ENCODE results near the gene ZNF135. TPM values are rescaled to one million over a fixed set of nuclear protein-coding genes. Genes with fewer than 3 reads are reported as not detected.

The ZNF135 gene
- total RNA-seq, 2 donors from 2014 or later = 0.58 to 0.82 TPM

DNA sequence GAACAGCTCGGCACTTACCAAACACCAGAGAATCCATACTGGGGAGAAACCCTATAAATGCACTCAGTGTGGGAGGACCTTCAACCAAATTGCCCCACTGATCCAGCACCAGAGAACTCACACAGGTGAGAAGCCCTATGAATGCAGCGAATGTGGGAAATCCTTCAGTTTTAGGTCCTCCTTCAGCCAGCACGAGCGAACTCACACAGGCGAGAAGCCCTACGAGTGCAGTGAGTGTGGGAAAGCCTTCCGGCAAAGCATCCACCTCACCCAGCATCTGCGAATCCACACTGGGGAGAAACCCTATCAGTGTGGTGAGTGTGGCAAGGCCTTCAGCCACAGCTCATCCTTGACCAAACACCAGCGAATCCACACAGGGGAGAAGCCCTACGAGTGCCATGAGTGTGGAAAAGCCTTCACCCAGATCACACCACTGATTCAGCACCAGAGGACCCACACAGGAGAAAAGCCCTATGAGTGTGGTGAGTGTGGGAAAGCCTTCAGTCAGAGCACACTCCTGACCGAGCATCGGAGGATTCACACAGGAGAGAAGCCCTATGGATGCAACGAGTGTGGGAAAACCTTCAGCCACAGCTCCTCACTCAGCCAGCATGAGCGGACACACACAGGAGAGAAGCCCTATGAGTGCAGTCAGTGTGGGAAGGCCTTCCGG is 8.3 kb downstream of the ZNF135 start:
- no peak for ATAC-seq
- Mint-ChIP-seq H3K9me3 (peaks cover 51 to 54% of the 10 kb centered on the region in 2 donors), H3K27ac (peak overlapping the region in 1 of 2 donors; percentile 38), H3K36me3 (peaks cover 68 to 77% of the 10 kb centered on the region in 2 donors)
- no peak for DNase-seq (ENCODE audit: low spot score in 2 of 2)

DNA sequence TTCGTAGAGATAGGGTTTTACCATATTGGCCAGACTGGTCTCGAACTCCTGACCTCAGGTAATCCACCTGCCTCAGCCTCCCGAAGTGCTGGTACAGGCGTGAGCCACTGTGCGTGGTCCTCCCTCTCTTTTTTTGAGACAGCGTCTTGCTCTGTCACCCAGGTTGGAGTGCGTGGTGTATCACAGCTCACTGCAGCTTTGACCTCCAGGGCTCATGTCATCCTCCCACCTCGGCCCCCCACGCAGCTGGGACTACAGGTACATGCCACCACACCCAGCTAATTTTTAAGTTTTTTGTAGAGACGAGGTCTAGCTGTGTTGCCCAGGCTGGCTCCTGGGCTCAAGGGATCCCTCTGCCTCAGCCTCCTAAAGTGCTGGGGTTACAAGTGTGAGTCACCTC is 20.7 kb downstream of the ZNF135 start:
- Mint-ChIP-seq H3K36me3 (peaks cover 33 to 52% of the 10 kb centered on the region in 2 donors), H3K9me3 (peaks cover 26 to 30% of the 10 kb centered on the region in 2 donors), H3K27ac (no peak overlapping the region)
- no peak for DNase-seq (ENCODE audit: low spot score in 2 of 2)
- no peak for ATAC-seq

DNA sequence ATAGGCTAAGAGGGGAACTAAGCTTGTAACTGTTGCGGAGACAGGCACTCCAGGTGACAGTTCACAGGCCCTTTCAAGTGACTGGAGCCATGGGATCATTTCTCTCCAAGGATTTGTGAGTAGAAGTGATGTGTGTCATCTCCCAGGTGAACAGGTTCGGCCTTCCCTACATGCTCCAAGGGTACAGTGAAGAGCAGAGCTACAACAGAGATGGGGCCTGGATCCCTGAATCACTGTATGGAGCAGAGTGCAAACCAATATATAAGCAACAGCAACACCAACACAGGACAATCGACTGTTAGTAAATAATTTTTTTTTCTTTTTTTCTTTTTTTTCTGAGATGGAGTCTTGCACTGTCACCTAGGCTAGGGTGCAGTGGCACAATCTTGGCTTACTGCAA is 23.9 kb downstream of the ZNF135 start:
- H3K9me3 Mint-ChIP-seq = peaks cover 21 to 24% of the 10 kb centered on the region in 2 donors
- ATAC-seq = no peak

DNA sequence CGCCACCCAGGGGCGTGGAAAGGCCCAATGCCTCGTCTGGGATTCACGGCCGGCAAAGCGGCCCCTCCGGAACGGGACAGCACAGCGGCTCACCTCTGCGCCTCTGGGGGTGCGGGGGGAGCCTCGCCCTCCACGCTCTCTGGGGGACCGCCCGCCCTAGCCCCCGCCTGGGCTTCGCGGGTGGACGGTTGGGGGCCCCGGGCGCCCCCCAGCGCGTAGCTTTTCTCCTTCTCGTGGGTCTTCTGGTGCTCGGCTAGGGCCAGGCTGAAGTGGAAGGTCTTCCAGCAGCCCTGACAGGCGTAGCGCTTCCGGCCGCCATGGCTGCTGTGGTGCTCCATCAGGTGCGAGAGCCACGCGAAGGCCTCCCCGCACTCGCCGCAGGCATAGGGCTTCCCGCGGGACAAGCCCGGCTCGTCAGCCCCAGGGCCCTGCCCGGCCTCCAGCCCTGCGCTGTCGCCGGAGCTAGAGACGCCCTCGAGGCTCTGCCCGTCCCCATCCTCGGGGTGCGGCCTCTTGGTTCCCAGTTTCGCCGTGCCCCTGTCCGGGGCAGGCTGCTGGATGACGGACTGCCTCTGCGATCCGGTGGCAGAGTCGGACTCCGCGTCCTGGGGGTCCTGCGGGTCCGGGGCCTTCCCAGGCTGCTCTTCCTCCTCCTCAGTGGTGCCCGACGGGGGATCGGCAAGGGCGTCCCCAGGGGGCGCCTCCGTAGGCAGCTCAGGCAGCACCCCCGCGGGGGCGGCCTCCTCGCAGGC is 25.7 kb downstream of the ZNF135 start:
- H3K27ac Mint-ChIP-seq = no peak overlapping the region
- DNase-seq (ENCODE audit: low spot score in 2 of 2) (no peak), ATAC-seq (no peak)
- H3K9me3 Mint-ChIP-seq = peaks cover 27 to 29% of the 10 kb centered on the region in 2 donors
- H3K36me3 Mint-ChIP-seq = peaks cover 58 to 59% of the 10 kb centered on the region in 2 donors

More for the DNA sequence above, 23.9 kb downstream of the ZNF135 start:
- DNase-seq (ENCODE audit: low spot score in 2 of 2) = no peak
- Mint-ChIP-seq H3K36me3 (peaks cover 46 to 54% of the 10 kb centered on the region in 2 donors), H3K27ac (no peak overlapping the region)

GRCh38 chr19:58085348-58085875 is 26.3 kb downstream of the ZNF135 start:
- Mint-ChIP-seq H3K27ac (no peak overlapping the region), H3K36me3 (peaks cover 55 to 57% of the 10 kb centered on the region in 2 donors), H3K9me3 (peaks cover 23 to 27% of the 10 kb centered on the region in 2 donors)
- no peak for ATAC-seq
- no peak for DNase-seq (ENCODE audit: low spot score in 2 of 2)

DNA sequence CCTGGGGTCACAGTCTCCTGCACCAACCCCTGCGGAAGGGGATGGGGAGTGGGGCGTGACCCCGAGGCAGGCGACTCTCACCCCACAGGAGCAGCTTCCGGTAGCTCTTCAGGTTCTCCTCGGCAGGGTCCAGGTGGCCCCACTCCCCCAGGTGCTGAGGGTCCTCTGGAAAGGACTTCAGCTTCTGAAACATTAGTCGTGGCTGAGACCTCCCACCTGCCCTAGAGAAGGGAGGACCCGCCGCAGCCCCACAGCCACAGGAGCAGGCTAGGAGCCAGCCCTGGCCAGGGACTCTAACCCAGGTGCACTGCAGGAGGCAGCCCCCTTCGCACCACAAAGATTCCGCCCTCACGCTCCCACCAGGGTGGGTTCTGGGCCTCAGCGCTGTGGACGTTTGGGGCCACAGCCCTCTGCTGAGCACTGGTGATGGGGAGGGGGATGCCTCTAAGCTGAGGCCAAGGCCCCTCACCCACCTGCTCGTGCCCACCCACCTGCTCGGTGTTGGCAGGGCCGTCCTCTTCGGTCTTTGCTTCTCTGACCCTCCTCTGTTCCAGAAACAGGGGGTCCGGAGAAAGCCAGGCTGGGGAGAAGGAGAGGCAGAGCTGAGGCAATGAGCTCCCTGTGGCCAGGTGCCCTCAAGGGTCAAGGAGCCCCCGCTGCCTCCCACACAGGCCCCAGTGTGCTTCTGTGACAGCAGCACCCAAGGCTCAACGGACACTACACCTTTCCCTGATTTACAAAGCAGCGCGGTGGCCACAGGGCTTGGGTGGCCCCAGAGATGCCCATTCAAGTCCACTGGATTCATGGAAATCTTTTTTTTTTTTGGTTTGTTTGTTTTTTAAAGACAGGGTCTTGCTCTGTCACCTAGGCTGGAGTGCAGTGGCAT is 28.0 kb downstream of the ZNF135 start:
- no peak overlapping the region for H3K27ac Mint-ChIP-seq
- no peak for DNase-seq (ENCODE audit: low spot score in 2 of 2)
- ATAC-seq = no peak
- H3K36me3 Mint-ChIP-seq = peaks cover 48 to 52% of the 10 kb centered on the region in 2 donors
- peaks cover 13 to 20% of the 10 kb centered on the region in 2 donors for H3K9me3 Mint-ChIP-seq

- ATAC-seq = no peak
- H3K9me3 Mint-ChIP-seq = peaks cover 17 to 25% of the 10 kb centered on the region in 2 donors
- H3K36me3 Mint-ChIP-seq = peaks cover 47 to 62% of the 10 kb centered on the region in 2 donors
- no peak for DNase-seq (ENCODE audit: low spot score in 2 of 2)
- no peak overlapping the region for H3K27ac Mint-ChIP-seq
Observed at GRCh38 chr19:58088521-58089052, 29.5 kb downstream of the ZNF135 start.

DNA sequence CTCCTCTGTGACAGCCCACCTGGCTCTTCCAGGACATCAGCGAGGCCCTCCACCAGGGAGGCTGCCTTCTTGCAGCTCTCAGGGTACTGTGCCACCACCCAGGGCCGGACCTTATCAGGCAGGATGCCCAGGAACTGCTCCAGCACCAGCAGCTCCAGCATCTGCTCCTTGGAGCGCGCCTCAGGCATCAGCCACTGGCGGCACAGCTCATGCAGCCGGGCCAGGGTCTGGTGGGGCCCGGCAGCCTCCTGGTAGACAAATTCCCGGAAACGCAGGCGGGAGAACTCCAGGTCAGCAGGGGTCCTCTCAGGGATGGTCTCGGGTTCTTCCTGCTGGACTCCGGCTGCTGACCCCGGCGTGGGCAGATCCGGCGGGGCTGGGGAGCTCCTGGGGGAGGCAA is 30.8 kb downstream of the ZNF135 start:
- Mint-ChIP-seq H3K36me3 (peaks cover 41 to 63% of the 10 kb centered on the region in 2 donors), H3K27ac (no peak overlapping the region), H3K9me3 (peaks cover 15 to 21% of the 10 kb centered on the region in 2 donors)
- DNase-seq (ENCODE audit: low spot score in 2 of 2) = no peak
- no peak for ATAC-seq

- Mint-ChIP-seq H3K36me3 (peaks cover 41 to 64% of the 10 kb centered on the region in 2 donors), H3K9me3 (peaks cover 15 to 29% of the 10 kb centered on the region in 2 donors), H3K27ac (no peak overlapping the region)
- DNase-seq (ENCODE audit: low spot score in 2 of 2) (no peak), ATAC-seq (no peak)
Observed at GRCh38 chr19:58091251-58091995, 32.3 kb downstream of the ZNF135 start.

GRCh38 chr19:58093071-58093470 is 34.0 kb downstream of the ZNF135 start:
- DNase-seq (ENCODE audit: low spot score in 2 of 2) = no peak
- no peak for ATAC-seq
- Mint-ChIP-seq H3K27ac (peak overlapping the region in 1 of 2 donors; percentile 15), H3K9me3 (peaks cover 17 to 36% of the 10 kb centered on the region in 2 donors), H3K36me3 (peaks cover 42 to 63% of the 10 kb centered on the region in 2 donors)

GRCh38 chr19:58095328-58095727 is 36.2 kb downstream of the ZNF135 start:
- Mint-ChIP-seq H3K36me3 (peaks cover 34 to 55% of the 10 kb centered on the region in 2 donors), H3K27ac (no peak overlapping the region), H3K9me3 (peaks cover 19 to 27% of the 10 kb centered on the region in 2 donors)
- ATAC-seq (no peak), DNase-seq (ENCODE audit: low spot score in 2 of 2) (no peak)

GRCh38 chr19:58096884-58097283 is 37.8 kb downstream of the ZNF135 start:
- peak overlapping the region; percentile 93 to 99 for H3K27ac Mint-ChIP-seq
- H3K36me3 Mint-ChIP-seq = peaks cover 30 to 52% of the 10 kb centered on the region in 2 donors
- no peak for DNase-seq (ENCODE audit: low spot score in 2 of 2)
- peaks cover 19 to 27% of the 10 kb centered on the region in 2 donors for H3K9me3 Mint-ChIP-seq
- no peak for ATAC-seq

- Mint-ChIP-seq H3K27ac (peak overlapping the region; percentile 93 to 99), H3K9me3 (peaks cover 21 to 27% of the 10 kb centered on the region in 2 donors), H3K36me3 (peaks cover 30 to 51% of the 10 kb centered on the region in 2 donors)
- ATAC-seq (no peak), DNase-seq (ENCODE audit: low spot score in 2 of 2) (no peak)
Observed at GRCh38 chr19:58097349-58097748, 38.3 kb downstream of the ZNF135 start.

DNA sequence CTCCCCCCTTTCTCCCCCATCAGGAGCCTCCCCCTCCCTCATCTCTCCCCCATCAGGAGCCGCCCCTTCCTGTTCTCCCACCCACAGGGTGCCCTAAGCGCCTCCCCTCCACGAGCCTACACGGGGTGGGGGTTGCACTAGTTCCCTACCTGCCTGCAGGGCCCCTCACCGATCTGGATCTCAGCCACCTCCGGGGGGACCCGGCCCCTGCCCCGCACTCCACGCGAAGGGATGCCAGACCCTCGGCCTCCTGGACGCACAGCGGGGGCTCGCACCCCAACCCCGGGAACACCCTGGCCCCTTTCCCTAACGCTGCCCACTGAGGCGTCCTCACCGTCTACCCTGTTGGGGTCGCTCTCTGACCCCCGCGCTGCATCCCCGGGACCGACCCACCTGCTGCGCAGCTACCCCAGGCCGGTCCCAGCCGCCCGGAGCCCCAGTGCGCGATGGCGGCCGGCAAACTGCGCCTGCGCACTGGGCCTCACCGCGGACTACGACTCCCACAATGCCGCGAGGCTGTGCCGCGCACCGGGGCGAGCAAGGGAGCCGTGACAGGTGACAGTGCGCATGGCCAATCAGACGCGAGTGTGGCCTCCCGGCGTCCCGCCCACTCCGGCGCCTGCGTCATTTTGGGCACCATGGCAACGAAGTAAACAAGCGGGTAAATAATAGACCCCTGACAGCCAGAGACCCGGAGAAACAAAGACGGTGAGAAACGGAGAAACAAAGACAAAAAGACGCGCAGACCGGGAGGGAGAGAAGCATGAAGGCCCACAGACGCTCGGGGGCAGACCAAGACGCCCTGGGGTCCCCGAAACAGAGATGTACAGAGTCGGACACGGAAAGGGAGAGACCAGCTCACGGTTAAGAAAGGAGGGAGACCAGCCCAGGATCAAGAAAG is 38.9 kb downstream of the ZNF135 start, which contains the start of gene ZSCAN18:
Gene ZSCAN18 (minus strand): TSS at position 451 of the 901 bp plus-strand sequence. CDS start 7,964 bp downstream, outside the sequence.
- H3K27ac Mint-ChIP-seq = peak within 1 kb of the TSS; percentile 99
- DNase-seq (ENCODE audit: low spot score in 2 of 2) (peak; percentile 95 to 96), ATAC-seq (peak; percentile 99)
- peaks cover 24 to 31% of the 10 kb centered on the region in 2 donors for H3K9me3 Mint-ChIP-seq
- peaks cover 36 to 48% of the 10 kb centered on the region in 2 donors for H3K36me3 Mint-ChIP-seq
